Mononuclear cell (primary cell): ENCODE results near the gene ZC3H18. TPM values are rescaled to one million over a fixed set of nuclear protein-coding genes. Genes with fewer than 3 reads are reported as not detected.
A peak's percentile ranks its signal among the peaks of the same experiment; 100 is the strongest.

Experiments
- H3K27me3 ChIP-seq: 2 replicates; pipeline ENCODE4 v1.6.0; 2011; ENCODE audit warnings: low read length, control low read depth; ENCODE audit not compliant: insufficient read depth
- H3K4me1 ChIP-seq: 2 replicates; pipeline ENCODE4 v1.5.1; 2011; ENCODE audit warnings: mild to moderate bottlenecking, low read length, control low read depth; ENCODE audit not compliant: insufficient read depth
- H3K4me3 ChIP-seq: 2 replicates; pipeline ENCODE4 v1.5.1; 2011; ENCODE audit warnings: mild to moderate bottlenecking, low read length, moderate library complexity
- H3K9me3 ChIP-seq: 2 replicates; pipeline ENCODE4 v1.5.1; 2011; ENCODE audit warnings: low read depth, mild to moderate bottlenecking, control low read depth, low read length
- total RNA-seq: library from RNA; depleted of rRNA; stranded (reverse); fragments of >200 nt; gene quantifications from one replicate; pipeline ENCODE4 v1.2.3, GENCODE V29; 2012

The ZC3H18 gene
- total RNA-seq, 1 donor = 24.7 TPM

DNA sequence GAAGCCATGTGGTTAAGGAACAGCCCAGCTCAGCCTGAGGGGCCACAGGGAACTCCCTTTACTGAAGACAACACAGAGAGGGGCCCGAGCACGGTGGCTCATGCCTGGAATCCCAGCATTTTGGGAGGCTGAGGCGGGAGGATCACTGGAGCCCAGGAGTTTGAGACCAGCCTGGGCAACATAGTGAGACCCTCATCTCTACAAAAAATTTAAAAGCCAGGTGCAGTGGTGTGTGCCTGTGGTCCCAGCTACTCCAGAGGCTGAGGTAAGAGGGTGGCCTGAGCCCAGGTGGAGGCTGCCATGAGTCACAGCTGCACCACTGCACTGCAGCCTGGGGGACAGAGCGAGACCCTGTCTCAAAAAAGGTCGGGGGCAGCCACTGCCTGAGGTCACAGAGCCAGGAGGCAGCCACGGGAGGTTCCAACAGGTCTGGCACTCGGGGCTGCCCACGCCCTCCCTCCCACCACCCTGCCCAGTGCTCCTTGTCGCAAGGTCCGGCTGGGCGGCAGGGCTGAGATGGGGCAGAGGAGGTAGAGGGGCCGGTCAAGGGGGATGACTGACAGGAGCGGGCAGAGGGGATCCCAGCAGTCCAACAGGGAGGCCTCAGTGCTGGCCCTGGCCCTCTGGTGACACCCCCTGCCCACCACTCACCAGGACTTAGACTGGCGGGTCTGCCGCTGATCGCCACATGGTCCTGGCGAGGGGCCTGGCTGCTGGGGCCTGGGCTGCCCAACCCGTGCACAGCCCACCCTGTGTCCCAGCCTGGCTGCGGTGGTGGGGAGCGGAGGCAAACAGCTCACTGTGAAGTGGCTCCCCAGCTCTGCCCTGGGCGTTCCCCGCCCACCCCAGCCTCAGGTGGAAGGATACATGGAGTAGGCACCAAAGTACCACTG lies 77.2 kb downstream of the ZC3H18 start:
- Histone ChIP-seq H3K4me1 (peaks cover 53% of the 10 kb centered on the region), H3K27me3 (no peaks in the 10 kb centered on the region), H3K4me3 (no peak overlapping the region), H3K9me3 (no peaks in the 10 kb centered on the region)

DNA sequence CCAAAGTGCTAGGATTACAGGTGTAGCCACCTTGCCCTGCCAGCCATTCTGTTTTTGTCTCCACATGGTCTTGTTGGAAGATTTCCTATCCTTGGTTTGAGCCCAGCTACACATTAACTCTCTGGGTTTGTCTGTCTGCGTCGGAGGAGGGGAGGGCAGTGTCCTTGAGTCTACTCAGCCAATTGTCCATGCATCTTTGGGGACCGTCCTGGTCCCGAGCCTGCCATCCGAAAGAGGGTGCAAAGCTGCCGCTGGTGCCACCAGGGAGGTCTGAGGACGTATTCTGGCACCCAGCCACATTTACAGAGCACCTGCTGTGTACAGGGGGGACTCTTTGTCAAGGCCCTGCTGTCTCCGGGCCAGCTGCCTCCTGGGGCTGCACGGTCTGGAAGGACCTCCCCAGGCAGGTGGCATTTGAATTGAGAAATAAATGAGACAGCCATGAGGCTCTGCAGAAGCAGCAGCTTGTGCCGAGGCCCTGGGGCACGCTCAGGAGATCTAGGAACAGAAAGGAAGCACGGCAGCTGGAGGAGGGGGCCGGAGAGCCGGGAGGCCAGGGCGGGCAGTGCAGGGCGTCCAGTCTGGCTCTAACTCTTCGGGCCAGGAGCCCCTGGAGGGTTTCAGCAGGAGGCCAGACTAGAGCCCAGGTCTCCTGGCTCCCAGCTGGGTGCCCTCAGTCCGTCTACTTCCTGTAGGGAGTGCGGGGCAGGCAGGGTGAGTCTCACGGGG lies 79.2 kb downstream of the ZC3H18 start:
- Histone ChIP-seq H3K27me3 (no peaks in the 10 kb centered on the region), H3K4me1 (peaks cover 56% of the 10 kb centered on the region), H3K4me3 (peak overlapping the region; percentile 94), H3K9me3 (no peaks in the 10 kb centered on the region)

DNA sequence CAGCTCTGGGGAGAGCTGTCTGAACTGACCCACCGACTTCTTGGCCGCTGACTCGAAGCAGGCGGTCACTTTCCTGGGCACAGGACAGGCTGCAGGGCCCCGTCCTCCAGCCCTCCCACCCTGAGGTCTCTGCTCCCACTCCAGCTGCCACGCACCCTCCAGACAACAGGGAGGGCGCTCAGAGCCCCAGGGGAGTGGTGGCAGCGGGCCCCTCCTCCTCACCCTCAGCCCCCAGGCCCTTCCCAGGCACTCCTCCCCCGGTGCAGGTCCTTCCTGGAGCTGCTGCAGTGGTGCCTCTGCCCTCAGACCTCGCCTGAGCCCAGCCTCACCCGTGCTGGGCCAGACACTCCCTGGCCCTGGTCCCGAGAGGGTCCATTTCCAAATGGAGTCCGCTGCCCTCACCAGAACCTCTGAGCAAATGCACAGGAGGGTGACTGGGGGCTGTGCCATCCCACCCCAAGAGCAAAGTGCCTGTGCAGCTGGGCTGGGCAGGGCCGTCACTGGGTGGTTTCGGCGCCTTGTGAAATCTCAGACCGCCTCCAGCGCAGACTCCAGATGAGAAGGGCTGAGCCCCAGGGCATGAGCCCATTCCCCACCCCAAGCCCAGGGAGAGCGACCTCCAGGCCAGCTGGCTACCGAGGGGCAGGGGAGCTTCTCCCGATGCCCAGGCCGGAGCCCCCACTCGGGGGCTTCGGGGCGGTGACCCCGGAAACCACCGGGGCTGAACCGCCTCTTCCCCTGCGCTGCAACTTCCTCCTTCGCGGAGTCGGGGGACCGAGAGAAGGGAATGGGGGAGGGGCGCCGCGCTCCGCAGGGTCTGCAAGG lies 79.9 kb downstream of the ZC3H18 start:
- H3K4me3 ChIP-seq = peak overlapping the region; percentile 94
- H3K27me3 ChIP-seq = no peaks in the 10 kb centered on the region
- H3K4me1 ChIP-seq = peaks cover 59% of the 10 kb centered on the region

DNA sequence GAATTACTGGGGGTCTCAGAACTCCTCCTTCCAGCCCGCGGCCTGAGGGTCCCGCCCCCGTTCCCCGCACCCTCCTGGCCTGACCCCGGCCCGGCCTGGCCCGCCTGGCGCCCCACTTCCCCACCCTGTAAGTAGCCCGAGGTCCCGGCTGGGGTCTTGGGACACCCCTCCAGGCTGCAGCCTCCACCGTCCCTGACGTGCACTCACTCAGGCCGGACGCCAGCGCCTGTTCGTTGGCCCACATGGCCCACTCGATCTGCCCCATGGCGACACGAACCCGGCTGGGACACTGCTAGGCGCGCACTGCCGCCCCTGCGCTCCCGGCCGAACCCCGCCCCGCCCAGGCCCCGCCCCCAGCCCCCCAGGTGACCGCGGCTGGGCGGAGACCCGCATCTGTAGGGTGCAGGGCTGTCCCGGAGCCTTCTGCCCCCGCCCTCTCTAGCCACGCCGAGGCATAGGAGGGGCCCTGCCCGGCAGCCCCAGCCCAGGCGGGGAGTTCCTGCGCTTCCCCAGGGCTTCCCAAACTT lies 80.6 kb downstream of the ZC3H18 start, which contains the start of gene CYBA:
Gene CYBA (minus strand): TSS at position 305 of the 527 bp plus-strand sequence. CDS start 40 bp downstream, at position 265.
- Histone ChIP-seq H3K4me3 (peak within 1 kb of the TSS; percentile 94), H3K9me3 (no peaks in the 10 kb centered on the region), H3K4me1 (peaks cover 57% of the 10 kb centered on the region), H3K27me3 (no peaks in the 10 kb centered on the region)

More for the DNA sequence above, 79.9 kb downstream of the ZC3H18 start:
- H3K9me3 ChIP-seq = no peaks in the 10 kb centered on the region

DNA sequence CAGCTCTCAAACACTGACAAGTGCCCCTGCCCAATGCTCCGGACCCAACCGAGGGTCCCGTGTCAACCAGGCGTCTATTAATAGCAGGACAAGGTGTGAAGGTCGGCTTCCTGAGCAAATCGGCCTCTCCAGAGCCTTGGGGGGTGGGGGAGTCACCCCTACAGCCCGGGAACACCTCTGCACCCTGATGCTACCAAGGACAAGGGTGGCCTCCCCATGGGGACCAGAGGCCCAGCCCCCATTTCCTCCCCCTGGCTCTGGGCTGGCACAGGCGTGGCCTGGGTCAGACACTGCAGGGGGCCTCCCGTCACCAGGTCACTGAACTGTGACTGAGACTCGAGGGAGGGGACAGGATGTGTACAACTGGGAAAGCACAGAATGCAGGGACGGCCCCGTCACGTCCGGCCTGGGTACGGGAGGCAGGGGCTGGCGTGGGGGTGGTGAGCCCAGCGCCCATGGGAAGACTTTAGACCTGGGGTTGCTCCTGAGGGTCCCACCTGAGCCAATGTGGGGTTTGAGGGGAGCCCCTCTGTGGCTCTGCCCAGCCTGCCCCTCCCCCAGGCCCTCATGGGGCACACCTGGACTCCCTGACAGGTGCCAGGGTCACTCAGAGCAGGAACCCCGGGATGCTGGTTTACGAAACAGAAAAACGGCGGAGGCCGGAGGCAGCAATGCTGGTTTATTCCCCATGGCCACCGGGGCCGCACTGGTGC lies 81.2 kb downstream of the ZC3H18 start:
- Histone ChIP-seq H3K27me3 (no peaks in the 10 kb centered on the region), H3K4me1 (peaks cover 57% of the 10 kb centered on the region), H3K4me3 (peak overlapping the region; percentile 94), H3K9me3 (no peaks in the 10 kb centered on the region)

DNA sequence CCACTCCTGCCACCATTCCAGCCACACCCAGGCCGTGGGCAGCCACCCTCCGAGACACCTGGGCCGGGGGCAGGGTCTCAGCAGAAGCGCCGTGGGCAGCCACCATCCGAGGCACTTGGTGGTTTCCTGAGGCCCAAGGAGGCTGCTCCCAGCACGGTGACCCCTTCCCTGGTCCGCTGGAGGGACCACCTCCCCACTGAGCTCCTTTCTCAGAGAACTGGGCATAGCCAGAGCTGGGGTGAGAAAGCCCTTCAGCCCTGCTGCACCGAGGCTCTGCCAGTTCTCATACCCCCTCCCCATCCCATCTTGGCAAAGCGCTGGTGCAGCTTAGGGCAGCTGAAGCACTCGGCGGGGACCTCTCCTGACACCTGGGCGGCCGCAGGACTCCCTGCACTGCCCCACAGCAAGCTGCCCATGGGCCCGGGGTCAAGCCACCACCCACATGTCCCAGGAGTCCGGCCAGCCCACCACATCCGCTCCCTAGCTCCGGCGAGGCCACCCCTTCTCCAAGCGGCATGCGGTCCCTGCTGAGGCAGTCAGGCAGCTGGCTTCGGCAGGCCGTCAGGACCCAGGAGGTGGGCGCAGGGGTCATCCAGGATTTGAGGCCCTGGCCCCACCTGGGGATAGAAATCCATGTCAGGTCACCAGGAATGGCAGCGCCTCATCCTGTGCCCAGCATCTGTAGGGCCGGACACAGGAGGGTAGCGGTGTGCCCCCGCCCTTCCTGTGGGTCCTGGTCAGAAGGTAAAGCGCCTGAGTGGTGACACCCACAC lies 82.0 kb downstream of the ZC3H18 start:
- H3K4me1 ChIP-seq = peaks cover 52% of the 10 kb centered on the region
- H3K9me3 ChIP-seq = no peaks in the 10 kb centered on the region
- no peak overlapping the region for H3K4me3 ChIP-seq
- H3K27me3 ChIP-seq = no peaks in the 10 kb centered on the region

DNA sequence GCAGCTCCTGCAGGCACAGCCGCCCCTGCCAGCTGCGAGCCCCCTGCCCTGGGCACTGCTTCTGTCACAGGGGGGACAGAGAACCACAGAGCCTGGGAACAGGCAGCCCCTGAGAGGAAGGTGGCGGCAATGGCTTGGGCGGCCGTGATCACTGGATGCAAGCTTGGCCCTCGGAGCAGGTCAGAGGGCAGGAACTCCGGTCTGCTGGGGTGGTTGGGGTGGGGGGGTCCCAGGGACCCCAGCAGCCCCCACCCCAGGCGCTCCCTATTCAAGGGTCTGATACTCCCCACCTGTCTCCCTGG lies 82.5 kb downstream of the ZC3H18 start:
- peaks cover 47% of the 10 kb centered on the region for H3K4me1 ChIP-seq
- H3K27me3 ChIP-seq = no peaks in the 10 kb centered on the region
- no peak overlapping the region for H3K4me3 ChIP-seq
- H3K9me3 ChIP-seq = no peaks in the 10 kb centered on the region

DNA sequence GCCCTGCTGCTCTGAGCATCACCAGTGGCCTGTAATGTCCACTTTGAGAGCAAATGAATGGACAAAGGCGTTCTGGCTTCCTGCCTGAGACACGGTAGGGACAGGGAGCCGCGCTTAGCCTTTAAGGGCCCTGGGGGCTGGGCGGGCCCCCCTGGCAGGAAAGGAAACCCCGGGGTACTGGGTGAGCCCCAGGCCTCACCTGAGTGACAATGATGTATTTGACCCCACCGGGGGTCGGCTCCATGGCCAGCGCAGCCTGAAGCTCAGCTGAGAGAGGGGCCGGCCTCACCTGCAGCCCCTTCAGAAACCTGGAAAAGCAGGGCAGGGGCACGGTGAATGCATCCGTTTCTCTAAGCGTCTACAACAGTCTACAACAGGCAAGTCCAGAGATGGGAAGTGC lies 82.9 kb downstream of the ZC3H18 start:
- H3K4me1 ChIP-seq = peaks cover 43% of the 10 kb centered on the region
- H3K4me3 ChIP-seq = no peak overlapping the region
- H3K27me3 ChIP-seq = no peaks in the 10 kb centered on the region
- H3K9me3 ChIP-seq = no peaks in the 10 kb centered on the region

DNA sequence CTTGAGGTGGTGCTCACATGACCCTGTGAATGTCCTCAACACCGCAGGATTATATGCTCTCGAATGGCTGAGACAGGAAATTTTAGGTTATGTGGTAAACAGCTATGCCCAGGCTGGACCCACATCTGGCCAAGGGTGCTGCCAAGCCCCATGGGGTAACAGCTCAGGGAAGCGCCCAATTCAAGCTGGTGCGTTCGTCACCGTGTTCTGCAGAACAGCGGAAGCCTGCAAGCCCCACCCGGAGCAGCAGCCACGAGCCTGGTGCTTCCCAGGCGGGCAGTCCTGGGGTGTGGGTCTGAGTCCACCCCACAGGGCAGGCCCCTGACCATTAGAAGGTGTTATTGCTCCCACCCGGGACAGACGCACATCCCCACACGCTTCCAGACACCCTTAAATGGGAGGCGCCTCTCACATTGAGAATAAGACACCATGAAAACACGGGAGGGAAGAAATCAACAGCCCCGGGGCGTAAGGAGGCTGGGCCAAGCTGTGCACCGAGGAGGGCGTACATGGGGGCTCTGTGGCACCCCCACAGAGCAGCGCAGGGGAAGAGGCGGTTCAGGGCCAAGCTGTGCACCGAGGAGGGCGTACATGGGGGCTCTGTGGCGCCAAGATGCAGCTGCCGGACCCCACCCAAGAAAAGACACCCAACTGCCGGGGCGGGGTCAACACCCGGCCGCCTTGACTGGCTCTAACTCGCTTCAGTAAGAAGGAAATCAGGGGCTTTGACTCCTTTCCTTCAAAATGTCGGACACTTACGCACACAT lies 83.6 kb downstream of the ZC3H18 start:
- Histone ChIP-seq H3K9me3 (no peaks in the 10 kb centered on the region), H3K4me3 (no peak overlapping the region), H3K4me1 (peaks cover 36% of the 10 kb centered on the region), H3K27me3 (no peaks in the 10 kb centered on the region)

DNA sequence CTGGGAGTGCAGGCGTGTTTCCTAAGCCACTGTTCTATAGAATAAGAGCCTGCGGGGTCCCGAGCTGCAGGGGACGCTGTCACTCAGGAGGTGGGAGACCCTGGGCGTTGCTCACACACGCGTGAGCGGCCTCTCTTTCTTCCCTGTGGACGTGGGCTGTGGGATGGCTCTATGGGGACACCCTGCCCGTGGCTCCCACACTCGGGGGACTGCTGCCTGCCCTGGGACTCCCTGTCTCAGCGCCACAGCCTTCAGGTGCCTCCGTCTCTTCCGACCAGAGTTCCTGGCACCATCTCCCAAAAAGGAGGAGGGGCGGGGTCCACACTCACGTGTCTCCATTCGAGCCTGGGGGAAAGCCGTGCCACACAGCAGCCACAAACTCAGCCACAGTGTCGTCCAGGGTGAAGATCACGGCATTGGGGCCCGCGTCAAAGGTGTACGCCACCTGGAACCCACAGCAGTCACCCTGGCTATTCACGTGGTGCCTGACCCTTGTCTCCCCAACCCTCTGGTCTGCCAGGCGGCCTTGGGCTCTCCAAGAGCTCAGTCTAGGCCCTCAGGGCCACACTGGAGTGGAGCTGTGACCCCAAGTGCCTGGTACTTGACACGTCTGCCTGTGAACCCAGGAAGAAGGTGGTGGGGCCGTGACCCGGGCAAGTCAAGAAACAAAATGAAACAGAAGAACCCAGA lies 84.3 kb downstream of the ZC3H18 start:
- Histone ChIP-seq H3K4me3 (no peak overlapping the region), H3K9me3 (no peaks in the 10 kb centered on the region), H3K4me1 (peaks cover 29% of the 10 kb centered on the region), H3K27me3 (no peaks in the 10 kb centered on the region)

DNA sequence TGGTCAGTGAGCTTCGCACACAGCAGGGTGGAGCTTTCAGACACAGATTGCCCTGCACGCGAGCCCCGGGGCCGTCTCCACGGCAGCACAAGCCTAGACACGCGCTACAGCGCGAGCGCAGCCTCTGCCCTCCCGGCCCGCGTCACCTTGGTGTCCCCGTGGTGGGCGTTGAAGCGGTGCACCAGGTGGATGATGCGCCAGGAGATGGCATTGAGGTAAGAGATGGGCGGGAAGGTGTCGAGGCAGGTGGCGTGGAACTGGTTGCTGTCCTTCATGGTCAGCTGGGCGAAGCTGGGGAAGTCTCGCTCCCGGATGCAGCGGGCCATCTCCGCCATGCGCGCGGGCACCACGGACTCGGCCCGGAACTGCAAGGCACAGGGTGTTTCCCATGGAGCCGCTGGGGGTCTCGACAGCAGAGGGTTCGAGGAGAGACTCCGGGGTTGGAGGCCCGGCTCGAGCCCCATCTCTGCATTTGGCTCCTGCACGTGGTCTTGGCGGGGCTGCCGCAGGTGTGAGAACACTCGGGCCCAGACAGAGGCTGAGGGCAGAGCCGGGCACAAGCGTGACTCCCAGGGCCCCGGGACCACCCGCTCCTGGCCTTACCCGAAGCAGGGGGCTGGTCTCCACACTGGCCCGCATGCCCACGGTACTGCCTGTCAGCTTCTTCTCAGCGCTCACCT lies 85.0 kb downstream of the ZC3H18 start:
- no peaks in the 10 kb centered on the region for H3K27me3 ChIP-seq
- no peak overlapping the region for H3K4me3 ChIP-seq
- H3K4me1 ChIP-seq = peaks cover 22% of the 10 kb centered on the region
- no peaks in the 10 kb centered on the region for H3K9me3 ChIP-seq

DNA sequence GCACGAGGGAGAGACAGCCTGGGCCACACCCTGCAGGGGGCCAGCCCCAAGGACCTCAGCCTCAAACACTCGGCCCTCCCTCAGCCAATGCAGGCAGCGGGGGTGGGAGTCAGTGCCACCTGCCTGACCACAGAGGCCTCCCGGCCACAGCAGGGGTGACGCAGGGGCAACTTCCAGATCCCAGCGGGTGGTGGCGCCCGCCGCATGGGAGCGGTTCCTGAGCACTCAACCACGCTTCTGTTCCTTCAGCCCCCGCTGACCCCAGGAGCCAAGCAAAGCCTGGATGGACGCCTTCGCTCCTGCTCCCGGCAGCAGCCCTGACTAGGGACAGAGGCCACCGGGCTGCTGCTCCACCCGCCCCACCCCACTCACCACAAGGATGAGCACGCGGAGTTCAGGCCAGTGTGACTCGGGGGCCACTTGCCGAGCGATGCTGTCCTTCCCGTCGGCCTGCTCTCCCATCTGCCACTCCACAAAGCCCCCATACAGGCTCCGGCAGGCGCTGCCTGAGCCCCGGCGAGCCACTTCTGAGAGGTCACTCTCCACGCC lies 85.6 kb downstream of the ZC3H18 start:
- peaks cover 22% of the 10 kb centered on the region for H3K4me1 ChIP-seq
- H3K4me3 ChIP-seq = no peak overlapping the region
- no peaks in the 10 kb centered on the region for H3K9me3 ChIP-seq
- H3K27me3 ChIP-seq = no peaks in the 10 kb centered on the region
